Non-pigmented ciliary epithelial cell (primary cell): Measurements from ENCODE around the gene ITIH4.

ENCODE experiments used
- DNase-seq: peaks from one replicate; pipeline ENCODE4 v3.0.0-alpha.2; 2010; ENCODE audit warnings: low read depth

The ITIH4 gene

GRCh38 chr3:52831500-52832301, 1.2 kb upstream of the ITIH4 start:
- DNase-seq: no peak

- no peak for DNase-seq
Measured at GRCh38 chr3:52829906-52830463, 487 bp downstream of the ITIH4 start.

- no peak for DNase-seq
Measured at GRCh38 chr3:52829482-52829881, 990 bp downstream of the ITIH4 start.

- no peak for DNase-seq
Measured at GRCh38 chr3:52827866-52828376, 2.6 kb downstream of the ITIH4 start.

GRCh38 chr3:52827441-52827840, 3.0 kb downstream of the ITIH4 start:
- no peak for DNase-seq

- no peak for DNase-seq
Measured at GRCh38 chr3:52824037-52824436, 6.4 kb downstream of the ITIH4 start.

- no peak for DNase-seq
Measured at GRCh38 chr3:52822363-52822762, 8.1 kb downstream of the ITIH4 start.

GRCh38 chr3:52820736-52821135, 9.7 kb downstream of the ITIH4 start:
- no peak for DNase-seq

GRCh38 chr3:52819936-52820335, 10.5 kb downstream of the ITIH4 start:
- DNase-seq: no peak

GRCh38 chr3:52817860-52818259, 12.6 kb downstream of the ITIH4 start:
- no peak for DNase-seq

GRCh38 chr3:52817221-52817620, 13.3 kb downstream of the ITIH4 start:
- no peak for DNase-seq

GRCh38 chr3:52816654-52817053, 13.8 kb downstream of the ITIH4 start:
- DNase-seq: no peak

GRCh38 chr3:52816199-52816598, 14.3 kb downstream of the ITIH4 start:
- no peak for DNase-seq

GRCh38 chr3:52813810-52814209, 16.7 kb downstream of the ITIH4 start:
- no peak for DNase-seq

GRCh38 chr3:52811452-52812011, 18.9 kb downstream of the ITIH4 start:
- no peak for DNase-seq

- DNase-seq: no peak
Measured at GRCh38 chr3:52810923-52811322, 19.5 kb downstream of the ITIH4 start.

GRCh38 chr3:52809662-52810377, 20.7 kb downstream of the ITIH4 start:
- DNase-seq: no peak

GRCh38 chr3:52809149-52809548, 21.3 kb downstream of the ITIH4 start:
- DNase-seq: no peak

- DNase-seq: no peak
Measured at GRCh38 chr3:52805270-52806039, 25.0 kb downstream of the ITIH4 start.

- DNase-seq: no peak
Measured at GRCh38 chr3:52801839-52802238, 28.6 kb downstream of the ITIH4 start.

GRCh38 chr3:52800079-52800478, 30.4 kb downstream of the ITIH4 start:
- no peak for DNase-seq

GRCh38 chr3:52798978-52799476, 31.4 kb downstream of the ITIH4 start:
- DNase-seq: no peak
